ENCODE data around the gene ASTN2.

DNA sequence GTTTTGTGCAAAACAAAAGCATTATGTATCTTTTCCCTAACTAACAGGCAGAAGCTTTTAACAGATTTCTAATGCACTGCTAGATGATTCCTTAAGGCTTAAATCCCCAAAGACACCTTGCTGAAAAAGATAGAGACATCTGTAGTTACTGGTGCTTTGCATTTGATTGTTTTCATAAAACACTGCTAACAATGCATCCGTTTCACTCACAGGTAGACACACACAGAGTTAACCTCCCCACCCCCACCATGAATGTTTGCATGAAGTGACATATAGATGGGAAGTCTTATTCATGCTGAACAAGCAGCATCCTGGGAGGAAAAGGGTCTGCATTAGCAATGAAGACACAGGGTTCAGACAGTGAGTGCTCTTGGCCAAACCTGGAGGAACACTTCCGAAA, 100.9 kb downstream of the ASTN2 start:
- no peak for TF ChIP-seq POLR2A (IDR thresholded peaks at IDR 0.05; ENCODE audit: low read length)
- TF ChIP-seq GATA1 (IDR thresholded peaks at IDR 0.05; ENCODE audit: low read depth, low read length): no peak

Measured in erythroblast (primary cell).